ENCODE results near the gene SORCS2. TPM values are rescaled to one million over a fixed set of nuclear protein-coding genes. Genes with fewer than 3 reads are reported as not detected.

Gene SORCS2
- polyA plus RNA-seq, 1 donor (not counting 4 experiments of a cell fraction or from before 2014, with no cell fraction given): 0.09 TPM

GRCh38 chr4:7189475-7190277 lies 2.7 kb upstream of the SORCS2 start:
- DNase-seq (ENCODE audit: low read depth, low spot score) (no peak), FAIRE-seq (no peak)
- TF ChIP-seq EZH2 (IDR thresholded peaks at IDR 0.05; ENCODE audit: low read length) (no peak), CTCF (optimal IDR thresholded peaks at IDR 0.05 in 1 of 3, IDR thresholded peaks at IDR 0.05 in 1 of 3, conservative IDR thresholded peaks at IDR 0.05 in 1 of 3; ENCODE audit: extremely low read depth in 1 of 3, insufficient read depth in 2 of 3, low read length in 3 of 3) (peak in 1 of 3 experiments; percentile 40)
- Histone ChIP-seq H3K4me3 (ENCODE audit: control insufficient read depth in 2 of 3, extremely low read depth in 1 of 3, insufficient read depth in 2 of 3, low read depth in 1 of 3, low read length in 3 of 3) (no peak overlapping the region), H3K9me1 (ENCODE audit: control insufficient read depth, extremely low read depth, insufficient read depth, low read length) (no peaks in the 10 kb centered on the region), H2AFZ (ENCODE audit: control insufficient read depth, low read length) (no peak overlapping the region), H3K9me3 (ENCODE audit: control insufficient read depth, low read depth, low read length) (no peaks in the 10 kb centered on the region), H3K36me3 (ENCODE audit: control insufficient read depth in 2 of 2, extremely low read depth in 1 of 2, insufficient read depth in 2 of 2, low read length in 2 of 2) (no peaks in the 10 kb centered on the region), H3K27ac (ENCODE audit: control insufficient read depth, insufficient read depth, low read length) (no peak overlapping the region), H3K79me2 (ENCODE audit: control insufficient read depth, insufficient read depth, low read length) (no peaks in the 10 kb centered on the region), H3K27me3 (ENCODE audit: control insufficient read depth, extremely low read depth, insufficient read depth, low read length) (peaks cover 51% of the 10 kb centered on the region), H4K20me1 (ENCODE audit: control insufficient read depth, extremely low read depth, insufficient read depth, low read length) (no peaks in the 10 kb centered on the region), H3K4me2 (ENCODE audit: control insufficient read depth, extremely low read depth, insufficient read depth, low read depth, low read length) (no peak overlapping the region), H3K4me1 (ENCODE audit: control insufficient read depth, extremely low read depth, insufficient read depth, low read length) (no peaks in the 10 kb centered on the region), H3K9ac (ENCODE audit: control insufficient read depth, extremely low read depth, insufficient read depth, low read length) (no peak overlapping the region)
- dilution Hi-C loops (cut with MboI; ENCODE audit: extremely low pct_ligation_motif_present, low sequenced_read_pairs): no loop called here

- no peak for FAIRE-seq
- H3K27me3 ChIP-seq (ENCODE audit: control insufficient read depth, extremely low read depth, insufficient read depth, low read length): peaks cover 57% of the 10 kb centered on the region
Observed at GRCh38 chr4:7190278-7190594, 2.1 kb upstream of the SORCS2 start.

More at GRCh38 chr4:7190278-7190594, 2.1 kb upstream of the SORCS2 start:
- Histone ChIP-seq H3K9ac (ENCODE audit: control insufficient read depth, extremely low read depth, insufficient read depth, low read length) (no peak overlapping the region), H4K20me1 (ENCODE audit: control insufficient read depth, extremely low read depth, insufficient read depth, low read length) (no peaks in the 10 kb centered on the region), H2AFZ (ENCODE audit: control insufficient read depth, low read length) (no peak overlapping the region), H3K4me2 (ENCODE audit: control insufficient read depth, extremely low read depth, insufficient read depth, low read depth, low read length) (no peak overlapping the region), H3K79me2 (ENCODE audit: control insufficient read depth, insufficient read depth, low read length) (no peaks in the 10 kb centered on the region), H3K36me3 (ENCODE audit: control insufficient read depth in 2 of 2, extremely low read depth in 1 of 2, insufficient read depth in 2 of 2, low read length in 2 of 2) (no peaks in the 10 kb centered on the region), H3K9me1 (ENCODE audit: control insufficient read depth, extremely low read depth, insufficient read depth, low read length) (no peaks in the 10 kb centered on the region), H3K9me3 (ENCODE audit: control insufficient read depth, low read depth, low read length) (no peaks in the 10 kb centered on the region), H3K4me1 (ENCODE audit: control insufficient read depth, extremely low read depth, insufficient read depth, low read length) (no peaks in the 10 kb centered on the region), H3K27ac (ENCODE audit: control insufficient read depth, insufficient read depth, low read length) (no peak overlapping the region), H3K4me3 (ENCODE audit: control insufficient read depth in 2 of 3, extremely low read depth in 1 of 3, insufficient read depth in 2 of 3, low read depth in 1 of 3, low read length in 3 of 3) (no peak overlapping the region)
- no peak for DNase-seq (ENCODE audit: low read depth, low spot score)
- dilution Hi-C loops (cut with MboI; ENCODE audit: extremely low pct_ligation_motif_present, low sequenced_read_pairs): no loop called here
- TF ChIP-seq CTCF (optimal IDR thresholded peaks at IDR 0.05 in 1 of 3, IDR thresholded peaks at IDR 0.05 in 1 of 3, conservative IDR thresholded peaks at IDR 0.05 in 1 of 3; ENCODE audit: extremely low read depth in 1 of 3, insufficient read depth in 2 of 3, low read length in 3 of 3) (no peak), EZH2 (IDR thresholded peaks at IDR 0.05; ENCODE audit: low read length) (no peak)

Measured in keratinocyte (primary cell).